ENCODE results near the gene AP4B1. TPM values are rescaled to one million over a fixed set of nuclear protein-coding genes. Genes with fewer than 3 reads are reported as not detected.

AP4B1 gene
- total and polyA plus RNA-seq, 2 experiments from 2014 or later, result 9.8 to 11.1 TPM

DNA sequence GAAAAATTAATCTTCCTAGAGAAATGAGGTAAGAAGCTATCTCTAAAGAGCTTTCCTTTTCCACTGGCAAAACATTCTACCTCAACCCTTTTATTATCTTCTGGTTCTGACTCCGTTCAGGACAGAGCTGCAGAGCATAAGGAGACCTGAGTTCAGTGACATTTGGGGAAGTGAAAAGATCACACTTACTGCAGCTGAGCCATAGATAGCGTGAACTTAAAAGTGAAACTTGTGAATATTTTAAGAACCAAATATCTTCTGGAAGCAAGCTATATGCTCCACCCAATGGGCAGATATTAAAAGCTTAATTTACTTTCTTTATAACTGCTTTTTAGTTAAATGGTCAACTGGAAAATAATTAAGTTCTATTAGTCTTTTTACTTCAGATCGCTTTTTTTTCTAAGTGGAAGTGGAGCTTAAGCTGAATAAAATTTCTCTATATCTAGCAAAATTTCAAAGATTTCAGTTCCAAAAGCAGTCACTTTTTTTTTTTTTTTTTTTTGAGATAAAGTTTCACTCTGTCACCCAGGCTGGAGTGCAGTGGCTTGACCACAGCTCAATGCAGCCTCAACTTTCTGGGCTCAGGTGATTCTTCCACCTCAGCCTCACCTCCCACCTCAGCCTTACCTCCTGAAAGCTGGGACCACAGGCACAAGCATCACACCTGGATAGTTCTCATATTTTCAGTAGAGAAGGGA lies 45.0 kb downstream of the AP4B1 start:
- Histone ChIP-seq H3K4me3 (no peak overlapping the region), H3K36me3 (replicated peaks; ENCODE audit: insufficient read depth, low read depth) (no peaks in the 10 kb centered on the region), H4K20me1 (ENCODE audit: insufficient read depth, poor library complexity, severe bottlenecking) (no peaks in the 10 kb centered on the region), H3K4me2 (no peak overlapping the region), H3K4me1 (ENCODE audit: insufficient read depth) (no peaks in the 10 kb centered on the region), H3K79me2 (no peaks in the 10 kb centered on the region), H2AFZ (no peak overlapping the region), H3K9me2 (replicated peaks; ENCODE audit: insufficient read depth) (no peaks in the 10 kb centered on the region), H3K27me3 (no peaks in the 10 kb centered on the region), H3K27ac (no peak overlapping the region), H3K9me3 (ENCODE audit: low read depth) (no peaks in the 10 kb centered on the region)
- TF ChIP-seq, protein P1, sequence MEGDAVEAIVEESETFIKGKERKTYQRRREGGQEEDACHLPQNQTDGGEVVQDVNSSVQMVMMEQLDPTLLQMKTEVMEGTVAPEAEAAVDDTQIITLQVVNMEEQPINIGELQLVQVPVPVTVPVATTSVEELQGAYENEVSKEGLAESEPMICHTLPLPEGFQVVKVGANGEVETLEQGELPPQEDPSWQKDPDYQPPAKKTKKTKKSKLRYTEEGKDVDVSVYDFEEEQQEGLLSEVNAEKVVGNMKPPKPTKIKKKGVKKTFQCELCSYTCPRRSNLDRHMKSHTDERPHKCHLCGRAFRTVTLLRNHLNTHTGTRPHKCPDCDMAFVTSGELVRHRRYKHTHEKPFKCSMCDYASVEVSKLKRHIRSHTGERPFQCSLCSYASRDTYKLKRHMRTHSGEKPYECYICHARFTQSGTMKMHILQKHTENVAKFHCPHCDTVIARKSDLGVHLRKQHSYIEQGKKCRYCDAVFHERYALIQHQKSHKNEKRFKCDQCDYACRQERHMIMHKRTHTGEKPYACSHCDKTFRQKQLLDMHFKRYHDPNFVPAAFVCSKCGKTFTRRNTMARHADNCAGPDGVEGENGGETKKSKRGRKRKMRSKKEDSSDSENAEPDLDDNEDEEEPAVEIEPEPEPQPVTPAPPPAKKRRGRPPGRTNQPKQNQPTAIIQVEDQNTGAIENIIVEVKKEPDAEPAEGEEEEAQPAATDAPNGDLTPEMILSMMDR (IDR thresholded peaks at IDR 0.05; ENCODE audit: poor library complexity), result no peak
- TF ChIP-seq EZH2 (IDR thresholded peaks at IDR 0.05; ENCODE audit: borderline replicate concordance), result no peak
- TF ChIP-seq EZH2phosphoT487 (IDR thresholded peaks at IDR 0.05; ENCODE audit: low read depth, severe bottlenecking, unreplicated experiment), result no peak
- WGBS (ENCODE audit: low lambda C conversion rate, missing lambda C conversion rate), result 90% methylated on average over 3 of the region's 3 CpGs
- DNase-seq (ENCODE audit: low spot score), result no peak

DNA sequence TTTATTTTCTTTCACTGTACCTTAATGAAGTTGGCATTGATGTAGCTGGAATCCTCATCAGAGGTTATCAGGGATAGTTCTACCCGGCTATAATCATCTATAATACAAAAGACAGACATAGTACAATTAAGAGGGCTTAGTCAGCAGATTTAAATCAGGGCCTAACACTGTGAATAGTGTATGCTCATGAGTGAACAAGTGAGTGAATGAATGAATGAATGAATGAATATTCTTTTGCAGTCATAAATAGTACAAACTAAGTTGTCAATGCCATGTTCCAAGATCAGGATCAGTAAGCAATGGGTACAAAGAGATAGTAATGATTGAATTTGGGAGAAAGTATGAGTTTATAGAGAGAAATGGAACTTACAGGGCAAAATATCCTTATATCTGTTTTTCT lies 45.6 kb downstream of the AP4B1 start:
- Histone ChIP-seq H3K4me2 (no peak overlapping the region), H3K27me3 (no peaks in the 10 kb centered on the region), H3K9me3 (ENCODE audit: low read depth) (no peaks in the 10 kb centered on the region), H3K4me1 (ENCODE audit: insufficient read depth) (no peaks in the 10 kb centered on the region), H3K27ac (no peak overlapping the region), H4K20me1 (ENCODE audit: insufficient read depth, poor library complexity, severe bottlenecking) (no peaks in the 10 kb centered on the region), H3K36me3 (replicated peaks; ENCODE audit: insufficient read depth, low read depth) (no peaks in the 10 kb centered on the region), H3K79me2 (no peaks in the 10 kb centered on the region), H3K4me3 (no peak overlapping the region), H3K9me2 (replicated peaks; ENCODE audit: insufficient read depth) (no peaks in the 10 kb centered on the region), H2AFZ (no peak overlapping the region)
- DNase-seq (ENCODE audit: low spot score), result no peak
- no peak for TF ChIP-seq EZH2 (IDR thresholded peaks at IDR 0.05; ENCODE audit: borderline replicate concordance)
- TF ChIP-seq, protein P1 (IDR thresholded peaks at IDR 0.05; ENCODE audit: poor library complexity), result no peak
- no peak for TF ChIP-seq EZH2phosphoT487 (IDR thresholded peaks at IDR 0.05; ENCODE audit: low read depth, severe bottlenecking, unreplicated experiment)
- 83% methylated on average over 1 of the region's 1 CpG for WGBS (ENCODE audit: low lambda C conversion rate, missing lambda C conversion rate)

DNA sequence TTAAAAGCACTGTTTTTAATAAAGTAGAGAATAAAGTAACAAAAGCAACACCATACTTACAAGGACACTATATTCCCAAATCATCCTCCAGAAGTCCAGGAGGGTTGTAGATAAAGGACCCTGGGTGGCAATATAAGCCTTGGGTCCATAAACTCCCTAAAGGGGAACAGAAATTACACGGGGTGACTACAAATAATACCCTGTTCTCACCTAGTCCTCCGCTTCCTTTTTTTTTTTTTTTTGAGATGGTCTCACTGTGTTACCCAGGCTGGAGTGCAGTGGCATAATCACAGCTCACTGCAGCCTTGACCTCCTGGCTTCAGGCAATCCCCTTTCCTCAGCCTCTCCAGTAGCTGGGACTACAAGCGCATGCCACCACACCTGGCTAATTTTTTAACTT lies 46.2 kb downstream of the AP4B1 start:
- no peak for DNase-seq (ENCODE audit: low spot score)
- no peaks in the 10 kb centered on the region for H3K4me1 ChIP-seq (ENCODE audit: insufficient read depth)
- 92% methylated on average over 3 of the region's 3 CpGs for WGBS (ENCODE audit: low lambda C conversion rate, missing lambda C conversion rate)
- H3K4me3 ChIP-seq, result no peak overlapping the region
- H3K9me2 ChIP-seq (replicated peaks; ENCODE audit: insufficient read depth), result no peaks in the 10 kb centered on the region
- no peaks in the 10 kb centered on the region for H3K27me3 ChIP-seq
- no peaks in the 10 kb centered on the region for H3K79me2 ChIP-seq
- no peak overlapping the region for H3K27ac ChIP-seq
- no peak overlapping the region for H2AFZ ChIP-seq
- TF ChIP-seq EZH2 (IDR thresholded peaks at IDR 0.05; ENCODE audit: borderline replicate concordance), result no peak
- TF ChIP-seq, protein P1 (IDR thresholded peaks at IDR 0.05; ENCODE audit: poor library complexity), result no peak
- TF ChIP-seq EZH2phosphoT487 (IDR thresholded peaks at IDR 0.05; ENCODE audit: low read depth, severe bottlenecking, unreplicated experiment), result no peak
- no peak overlapping the region for H3K4me2 ChIP-seq
- no peaks in the 10 kb centered on the region for H3K9me3 ChIP-seq (ENCODE audit: low read depth)
- H3K36me3 ChIP-seq (replicated peaks; ENCODE audit: insufficient read depth, low read depth), result no peaks in the 10 kb centered on the region
- no peaks in the 10 kb centered on the region for H4K20me1 ChIP-seq (ENCODE audit: insufficient read depth, poor library complexity, severe bottlenecking)
